ENCODE results near the gene RSRC1. TPM values are rescaled to one million over a fixed set of nuclear protein-coding genes. Genes with fewer than 3 reads are reported as not detected.
A peak's percentile ranks its signal among the peaks of the same experiment; 100 is the strongest.
"Not testable (repeated sequence)": the region's sequence is repeated elsewhere in the genome, so short reads cannot be mapped to it uniquely, and the experiment has no call there.

RSRC1 gene
- total and polyA plus RNA-seq, 4 experiments from 2014 or later = 23.4 to 35.7 (median 33.7) TPM

- Histone ChIP-seq H3K9me3 (ENCODE audit: control insufficient read depth in 1 of 2, low read length in 2 of 2) (no peaks in the 10 kb centered on the region), H3K4me3 (ENCODE audit: low read length in 2 of 2) (no peak overlapping the region), H3K27ac (ENCODE audit: low read depth, low read length) (no peak overlapping the region), H3K4me1 (ENCODE audit: insufficient read depth, low read length) (no peaks in the 10 kb centered on the region), H3K27me3 (ENCODE audit: insufficient read depth, low read length) (no peaks in the 10 kb centered on the region), H3K36me3 (ENCODE audit: insufficient read depth, low read length) (no peaks in the 10 kb centered on the region)
- DNase-seq = no peak
- Mint-ChIP-seq H3K27me3 (no peaks in the 10 kb centered on the region), H3K9me3 (no peaks in the 10 kb centered on the region), H3K36me3 (no peaks in the 10 kb centered on the region), H3K4me3 (no peak overlapping the region), H3K27ac (peak overlapping the region in 1 of 7 donors; percentile 32), H3K4me1 (no peaks in the 10 kb centered on the region)
- CTCF ChIA-PET (ENCODE audit: partially characterized antibody) = interaction anchor here (0.9 kb wide), 1 partner anchor 925 kb away, joined by 4 read pairs; no protein-coding TSS in a partner anchor
- POLR2A ChIA-PET (ENCODE audit: partially characterized antibody) = no interaction called here
- intact Hi-C loops (cut with micrococcal nuclease) = no loop called here
Observed at GRCh38 chr3:158531334-158531733, 421.4 kb downstream of the RSRC1 start.

- Mint-ChIP-seq H3K9me3 (no peaks in the 10 kb centered on the region), H3K36me3 (no peaks in the 10 kb centered on the region), H3K4me1 (no peaks in the 10 kb centered on the region), H3K27me3 (no peaks in the 10 kb centered on the region), H3K4me3 (no peak overlapping the region), H3K27ac (no peak overlapping the region)
- peak in 3 of 5 donors; percentile 4 to 12 (median 6) for DNase-seq
- CTCF ChIA-PET (ENCODE audit: partially characterized antibody) = interaction anchor here (0.9 kb wide), 1 partner anchor 926 kb away, joined by 4 read pairs; no protein-coding TSS in a partner anchor
- POLR2A ChIA-PET (ENCODE audit: partially characterized antibody) = no interaction called here
- H3K4me3 ChIP-seq (ENCODE audit: low read length in 2 of 2) = no peak overlapping the region
- intact Hi-C loops (cut with micrococcal nuclease) = loop anchor here (2.0 kb wide), 1 partner anchor 925 kb away; no protein-coding TSS in a partner anchor
- no peaks in the 10 kb centered on the region for H3K36me3 ChIP-seq (ENCODE audit: insufficient read depth, low read length)
- H3K4me1 ChIP-seq (ENCODE audit: insufficient read depth, low read length) = no peaks in the 10 kb centered on the region
- no peaks in the 10 kb centered on the region for H3K9me3 ChIP-seq (ENCODE audit: control insufficient read depth in 1 of 2, low read length in 2 of 2)
- no peak overlapping the region for H3K27ac ChIP-seq (ENCODE audit: low read depth, low read length)
- no peaks in the 10 kb centered on the region for H3K27me3 ChIP-seq (ENCODE audit: insufficient read depth, low read length)
Observed at GRCh38 chr3:158532099-158532734, 422.3 kb downstream of the RSRC1 start.

GRCh38 chr3:158535918-158536317 lies 426.0 kb downstream of the RSRC1 start:
- Histone ChIP-seq H3K4me3 (ENCODE audit: low read length in 2 of 2) (no peak overlapping the region), H3K27me3 (ENCODE audit: insufficient read depth, low read length) (no peaks in the 10 kb centered on the region), H3K36me3 (ENCODE audit: insufficient read depth, low read length) (no peaks in the 10 kb centered on the region), H3K9me3 (ENCODE audit: control insufficient read depth in 1 of 2, low read length in 2 of 2) (no peaks in the 10 kb centered on the region), H3K27ac (ENCODE audit: low read depth, low read length) (no peak overlapping the region), H3K4me1 (ENCODE audit: insufficient read depth, low read length) (no peaks in the 10 kb centered on the region)
- Mint-ChIP-seq H3K27ac (no peak overlapping the region), H3K9me3 (no peaks in the 10 kb centered on the region), H3K4me3 (no peak overlapping the region), H3K27me3 (no peaks in the 10 kb centered on the region), H3K4me1 (peaks cover 0 to 1% (median 0%) of the 10 kb centered on the region in 4 donors), H3K36me3 (no peaks in the 10 kb centered on the region)
- intact Hi-C loops (cut with micrococcal nuclease) = no loop called here
- POLR2A ChIA-PET (ENCODE audit: partially characterized antibody) = no interaction called here
- CTCF ChIA-PET (ENCODE audit: partially characterized antibody) = no interaction called here
- no peak for DNase-seq

- Mint-ChIP-seq H3K4me3 (no peak overlapping the region), H3K36me3 (peaks cover 9 to 15% of the 10 kb centered on the region in 2 donors), H3K27me3 (no peaks in the 10 kb centered on the region), H3K4me1 (peaks cover 0 to 1% (median 0%) of the 10 kb centered on the region in 4 donors), H3K27ac (no peak overlapping the region), H3K9me3 (no peaks in the 10 kb centered on the region)
- no peak overlapping the region for H3K4me3 ChIP-seq (ENCODE audit: low read length in 2 of 2)
- ChIA-PET CTCF (ENCODE audit: partially characterized antibody) (interaction anchor here (0.7 to 2.5 kb wide), 14 partner anchors 8 to 333 kb away, joined by 3 to 15 read pairs (median 5); partner anchors contain the start of gene MLF1), POLR2A (ENCODE audit: partially characterized antibody) (no interaction called here)
- H3K36me3 ChIP-seq (ENCODE audit: insufficient read depth, low read length) = no peaks in the 10 kb centered on the region
- intact Hi-C loops (cut with micrococcal nuclease) = loop anchor here (1.0 to 2.0 kb wide), 2 partner anchors 105 to 252 kb away; partner anchors contain the start of gene GFM1
- no peaks in the 10 kb centered on the region for H3K9me3 ChIP-seq (ENCODE audit: control insufficient read depth in 1 of 2, low read length in 2 of 2)
- no peak overlapping the region for H3K27ac ChIP-seq (ENCODE audit: low read depth, low read length)
- DNase-seq = peak in 4 of 5 donors; percentile 21 to 38 (median 34)
- no peaks in the 10 kb centered on the region for H3K4me1 ChIP-seq (ENCODE audit: insufficient read depth, low read length)
- no peaks in the 10 kb centered on the region for H3K27me3 ChIP-seq (ENCODE audit: insufficient read depth, low read length)
Observed at GRCh38 chr3:158539414-158540014, 429.6 kb downstream of the RSRC1 start.

- intact Hi-C loops (cut with micrococcal nuclease) = no loop called here
- Histone ChIP-seq H3K27me3 (ENCODE audit: insufficient read depth, low read length) (no peaks in the 10 kb centered on the region), H3K27ac (ENCODE audit: low read depth, low read length) (no peak overlapping the region), H3K4me1 (ENCODE audit: insufficient read depth, low read length) (no peaks in the 10 kb centered on the region), H3K36me3 (ENCODE audit: insufficient read depth, low read length) (no peaks in the 10 kb centered on the region), H3K9me3 (ENCODE audit: control insufficient read depth in 1 of 2, low read length in 2 of 2) (no peaks in the 10 kb centered on the region), H3K4me3 (ENCODE audit: low read length in 2 of 2) (no peak overlapping the region)
- no peaks in the 10 kb centered on the region for H3K27me3 Mint-ChIP-seq
- ChIA-PET POLR2A (ENCODE audit: partially characterized antibody) (no interaction called here), CTCF (ENCODE audit: partially characterized antibody) (interaction anchor here (0.7 to 2.5 kb wide), 9 partner anchors 10 to 332 kb away, joined by 3 to 15 read pairs (median 6); no protein-coding TSS in a partner anchor)
- H3K9me3 Mint-ChIP-seq = no peaks in the 10 kb centered on the region
- H3K27ac Mint-ChIP-seq = no peak overlapping the region
- H3K4me3 Mint-ChIP-seq = no peak overlapping the region
- H3K36me3 Mint-ChIP-seq = peaks cover 11 to 15% of the 10 kb centered on the region in 2 donors
- H3K4me1 Mint-ChIP-seq = peaks cover 0 to 1% (median 0%) of the 10 kb centered on the region in 4 donors
- DNase-seq = no peak
Observed at GRCh38 chr3:158540066-158540465, 430.2 kb downstream of the RSRC1 start.

- no peak for DNase-seq
- intact Hi-C loops (cut with micrococcal nuclease) = no loop called here
Observed at GRCh38 chr3:158548691-158549090, 438.8 kb downstream of the RSRC1 start.

GRCh38 chr3:158549938-158550337 lies 440.0 kb downstream of the RSRC1 start:
- CTCF ChIA-PET (ENCODE audit: partially characterized antibody) = interaction anchor here (0.8 kb wide), 1 partner anchor 11 kb away, joined by 3 read pairs; no protein-coding TSS in a partner anchor
- H3K27me3 Mint-ChIP-seq; H3K36me3 ChIP-seq (ENCODE audit: insufficient read depth, low read length); H3K27ac ChIP-seq (ENCODE audit: low read depth, low read length); intact Hi-C loops (cut with micrococcal nuclease); H3K9me3 ChIP-seq (ENCODE audit: control insufficient read depth in 1 of 2, low read length in 2 of 2); H3K4me3 ChIP-seq (ENCODE audit: low read length in 2 of 2); H3K4me1 Mint-ChIP-seq; DNase-seq; H3K4me1 ChIP-seq (ENCODE audit: insufficient read depth, low read length); POLR2A ChIA-PET (ENCODE audit: partially characterized antibody); H3K27me3 ChIP-seq (ENCODE audit: insufficient read depth, low read length); H3K27ac Mint-ChIP-seq; H3K9me3 Mint-ChIP-seq; H3K4me3 Mint-ChIP-seq: not testable (repeated sequence)
- H3K36me3 Mint-ChIP-seq = peaks cover 13 to 24% of the 10 kb centered on the region in 2 donors

More at GRCh38 chr3:158548691-158549090, 438.8 kb downstream of the RSRC1 start:
- no peaks in the 10 kb centered on the region for H3K27me3 Mint-ChIP-seq
- ChIA-PET POLR2A (ENCODE audit: partially characterized antibody) (no interaction called here), CTCF (ENCODE audit: partially characterized antibody) (no interaction called here)
- H3K4me1 ChIP-seq (ENCODE audit: insufficient read depth, low read length) = no peaks in the 10 kb centered on the region
- H3K36me3 Mint-ChIP-seq = peaks cover 20 to 29% of the 10 kb centered on the region in 2 donors
- H3K36me3 ChIP-seq (ENCODE audit: insufficient read depth, low read length) = no peaks in the 10 kb centered on the region
- H3K27ac ChIP-seq (ENCODE audit: low read depth, low read length) = no peak overlapping the region
- no peak overlapping the region for H3K4me3 Mint-ChIP-seq
- H3K4me1 Mint-ChIP-seq = no peaks in the 10 kb centered on the region
- H3K9me3 ChIP-seq (ENCODE audit: control insufficient read depth in 1 of 2, low read length in 2 of 2) = no peaks in the 10 kb centered on the region
- no peak overlapping the region for H3K27ac Mint-ChIP-seq
- H3K27me3 ChIP-seq (ENCODE audit: insufficient read depth, low read length) = no peaks in the 10 kb centered on the region
- peaks cover 0 to 5% (median 0%) of the 10 kb centered on the region in 8 donors for H3K9me3 Mint-ChIP-seq
- no peak overlapping the region for H3K4me3 ChIP-seq (ENCODE audit: low read length in 2 of 2)

Data from CD4-positive, alpha-beta memory T cell (primary cell).